ENCODE measurements around the gene SIGLEC1.

SIGLEC1 gene

DNA sequence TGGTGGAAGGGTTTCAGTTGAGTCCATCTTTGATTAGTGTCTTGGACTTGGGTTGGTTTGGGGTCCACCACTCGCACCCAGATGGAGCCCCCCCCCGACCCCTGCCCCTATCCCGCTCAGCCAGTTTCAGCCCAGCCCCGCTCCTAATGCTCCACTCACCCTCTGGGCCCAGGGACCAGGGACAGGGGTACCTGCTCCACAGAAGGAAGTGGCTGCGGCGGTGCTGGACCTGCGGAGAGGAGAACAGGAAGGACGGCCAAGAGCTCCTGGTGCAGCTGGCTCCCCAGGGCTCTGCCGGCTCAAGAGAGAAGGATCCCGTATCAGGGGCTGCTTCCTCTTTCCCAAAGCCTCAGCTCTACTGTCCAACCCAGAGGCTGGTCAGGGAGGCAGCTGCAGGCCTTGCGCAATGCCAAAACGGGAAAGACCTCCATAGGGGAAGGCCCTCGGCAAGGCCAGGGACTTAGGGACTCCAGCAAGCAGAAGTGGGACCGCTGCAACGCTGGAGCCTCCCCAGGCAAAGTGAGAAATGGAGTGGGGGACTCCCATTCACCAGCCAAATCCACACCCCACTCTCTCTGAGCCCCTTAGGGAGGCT lies at the start of gene SIGLEC1:
Gene SIGLEC1 (minus strand): TSS at position 322 of the 595 bp plus-strand sequence. CDS start 5,472 bp downstream, outside the sequence.
- H3K36me3 ChIP-seq, result no peaks in the 10 kb centered on the region
- peaks cover 0 to 11% (median 3%) of the 10 kb centered on the region in 4 donors for H3K4me1 ChIP-seq
- H3K4me3 ChIP-seq, result no peak within 1 kb of the TSS
- DNase-seq, result peak; percentile 74 to 87
- H3K27me3 ChIP-seq, result no peaks in the 10 kb centered on the region
- intact Hi-C loops (cut with DNase I; ENCODE audit: low total_unique reads), result no loop called here
- H3K27ac ChIP-seq, result no peak within 1 kb of the TSS
- TF ChIP-seq, protein P1, sequence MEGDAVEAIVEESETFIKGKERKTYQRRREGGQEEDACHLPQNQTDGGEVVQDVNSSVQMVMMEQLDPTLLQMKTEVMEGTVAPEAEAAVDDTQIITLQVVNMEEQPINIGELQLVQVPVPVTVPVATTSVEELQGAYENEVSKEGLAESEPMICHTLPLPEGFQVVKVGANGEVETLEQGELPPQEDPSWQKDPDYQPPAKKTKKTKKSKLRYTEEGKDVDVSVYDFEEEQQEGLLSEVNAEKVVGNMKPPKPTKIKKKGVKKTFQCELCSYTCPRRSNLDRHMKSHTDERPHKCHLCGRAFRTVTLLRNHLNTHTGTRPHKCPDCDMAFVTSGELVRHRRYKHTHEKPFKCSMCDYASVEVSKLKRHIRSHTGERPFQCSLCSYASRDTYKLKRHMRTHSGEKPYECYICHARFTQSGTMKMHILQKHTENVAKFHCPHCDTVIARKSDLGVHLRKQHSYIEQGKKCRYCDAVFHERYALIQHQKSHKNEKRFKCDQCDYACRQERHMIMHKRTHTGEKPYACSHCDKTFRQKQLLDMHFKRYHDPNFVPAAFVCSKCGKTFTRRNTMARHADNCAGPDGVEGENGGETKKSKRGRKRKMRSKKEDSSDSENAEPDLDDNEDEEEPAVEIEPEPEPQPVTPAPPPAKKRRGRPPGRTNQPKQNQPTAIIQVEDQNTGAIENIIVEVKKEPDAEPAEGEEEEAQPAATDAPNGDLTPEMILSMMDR (IDR thresholded peaks at IDR 0.05), result no peak
- no peaks in the 10 kb centered on the region for H3K9me3 ChIP-seq

DNA sequence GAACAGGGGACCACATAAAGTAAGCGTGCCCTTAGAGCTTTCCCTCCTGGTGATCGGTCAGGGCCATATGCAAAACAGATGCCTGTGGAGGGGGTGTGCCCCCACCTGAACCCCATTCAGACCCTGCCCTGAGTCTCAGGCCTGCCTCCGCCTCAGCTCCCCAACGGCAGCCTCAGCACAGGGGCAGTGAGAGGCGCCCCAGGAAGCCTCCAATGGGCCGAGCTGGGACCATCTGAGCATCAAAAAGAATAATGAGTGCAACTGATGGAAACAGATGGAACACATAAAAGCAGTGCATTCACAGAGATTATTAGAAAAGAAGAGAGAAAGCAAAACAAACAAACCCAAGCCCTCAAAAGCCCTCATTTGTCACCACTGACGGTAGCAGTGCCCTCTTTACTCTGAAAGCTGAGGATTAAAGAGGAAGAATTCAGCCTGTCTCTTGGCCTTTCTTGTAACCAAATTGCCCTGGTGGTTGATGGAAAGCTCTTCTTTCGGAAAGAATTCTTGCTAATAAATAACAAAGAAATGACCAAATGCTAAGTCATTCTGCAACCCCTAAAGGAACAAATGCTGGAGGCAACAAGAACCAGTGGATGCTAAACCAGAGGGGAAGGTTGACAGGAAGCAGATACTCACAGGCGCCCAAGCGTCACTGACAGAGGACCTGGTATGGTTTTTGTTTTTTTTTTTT lies 48.4 kb upstream of the SIGLEC1 start:
- no peak overlapping the region for H3K4me3 ChIP-seq
- intact Hi-C loops (cut with DNase I; ENCODE audit: low total_unique reads), result no loop called here
- no peak for DNase-seq
- H3K27ac ChIP-seq, result no peak overlapping the region
- H3K9me3 ChIP-seq, result no peaks in the 10 kb centered on the region
- no peaks in the 10 kb centered on the region for H3K27me3 ChIP-seq
- peaks cover 0 to 14% (median 6%) of the 10 kb centered on the region in 3 donors for H3K36me3 ChIP-seq
- H3K4me1 ChIP-seq, result no peaks in the 10 kb centered on the region
- TF ChIP-seq, protein P1 (IDR thresholded peaks at IDR 0.05), result no peak

DNA sequence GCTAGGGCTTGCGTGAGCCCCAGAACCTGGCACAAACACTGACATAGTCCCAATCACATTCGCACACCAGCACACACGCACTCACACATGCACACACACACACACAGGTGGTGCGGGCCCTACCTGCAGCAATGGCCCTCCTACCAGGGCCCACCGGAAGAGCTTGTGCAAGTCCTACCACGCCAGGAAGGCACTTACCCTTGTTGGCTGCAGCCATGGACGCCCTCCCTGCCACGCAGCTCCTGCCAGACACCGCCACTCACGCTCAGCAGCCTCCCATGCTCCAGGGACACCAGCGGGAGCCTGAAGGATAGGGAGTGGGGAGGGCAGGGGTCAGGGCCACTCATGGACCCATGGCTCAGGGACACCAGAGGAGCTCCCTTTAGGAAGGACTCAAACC lies 47.5 kb upstream of the SIGLEC1 start:
- peaks cover 0 to 14% (median 6%) of the 10 kb centered on the region in 3 donors for H3K36me3 ChIP-seq
- H3K27me3 ChIP-seq, result no peaks in the 10 kb centered on the region
- no peak for DNase-seq
- intact Hi-C loops (cut with DNase I; ENCODE audit: low total_unique reads), result no loop called here
- H3K4me3 ChIP-seq, result no peak overlapping the region
- H3K27ac ChIP-seq, result no peak overlapping the region
- no peaks in the 10 kb centered on the region for H3K4me1 ChIP-seq
- no peaks in the 10 kb centered on the region for H3K9me3 ChIP-seq
- TF ChIP-seq, protein P1 (IDR thresholded peaks at IDR 0.05), result no peak

DNA sequence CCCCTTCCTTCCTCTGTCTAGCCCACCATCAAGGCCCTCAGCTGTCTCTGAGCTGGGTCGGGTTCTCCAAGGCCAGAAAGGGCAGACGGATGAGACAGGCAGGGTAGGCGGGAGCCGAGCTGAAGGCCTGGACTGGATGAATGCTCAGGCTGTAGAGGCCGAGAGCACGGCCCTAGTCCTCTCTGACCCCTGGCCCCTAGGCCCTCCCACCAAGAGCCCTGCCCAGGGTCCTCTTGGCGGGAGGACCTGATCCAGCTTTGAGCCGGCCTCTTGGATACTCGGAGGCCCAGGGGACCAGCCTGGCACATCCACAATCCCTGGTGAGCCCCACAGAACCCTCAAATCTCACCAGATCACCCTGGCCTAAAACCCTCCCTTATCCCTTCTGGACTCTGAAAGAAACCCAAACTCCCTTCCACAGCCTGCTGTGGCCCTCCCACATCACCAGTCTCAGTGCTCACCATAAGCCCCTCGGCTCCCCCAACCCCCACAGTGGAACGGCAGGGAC lies 47.0 kb upstream of the SIGLEC1 start:
- intact Hi-C loops (cut with DNase I; ENCODE audit: low total_unique reads), result no loop called here
- H3K9me3 ChIP-seq, result no peaks in the 10 kb centered on the region
- TF ChIP-seq, protein P1 (IDR thresholded peaks at IDR 0.05), result no peak
- no peak overlapping the region for H3K4me3 ChIP-seq
- peaks cover 0 to 17% (median 6%) of the 10 kb centered on the region in 3 donors for H3K36me3 ChIP-seq
- DNase-seq, result no peak
- no peaks in the 10 kb centered on the region for H3K27me3 ChIP-seq
- no peaks in the 10 kb centered on the region for H3K4me1 ChIP-seq
- no peak overlapping the region for H3K27ac ChIP-seq

DNA sequence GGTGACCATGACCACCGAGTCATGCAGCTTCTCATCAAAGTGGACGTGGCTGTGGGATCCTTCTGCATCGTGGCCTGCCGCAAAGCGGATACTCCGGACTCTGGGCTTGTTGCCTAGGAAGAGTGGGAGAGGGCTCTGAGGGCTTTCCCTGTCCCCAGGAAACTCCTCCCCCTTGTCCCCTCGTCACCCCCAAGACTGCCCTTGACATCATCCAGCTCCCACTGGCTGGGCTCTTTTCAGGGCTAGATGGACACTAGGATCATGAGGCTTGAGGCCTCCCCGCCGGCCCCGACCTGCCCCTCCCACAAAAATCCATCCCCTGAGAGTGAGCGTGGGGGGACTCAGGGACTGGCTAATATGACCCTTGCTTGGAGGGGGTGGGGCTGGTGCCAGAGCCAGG lies 46.2 kb upstream of the SIGLEC1 start:
- no peak overlapping the region for H3K27ac ChIP-seq
- no peak overlapping the region for H3K4me3 ChIP-seq
- no peaks in the 10 kb centered on the region for H3K9me3 ChIP-seq
- H3K4me1 ChIP-seq, result no peaks in the 10 kb centered on the region
- H3K36me3 ChIP-seq, result peaks cover 0 to 22% (median 6%) of the 10 kb centered on the region in 3 donors
- no peaks in the 10 kb centered on the region for H3K27me3 ChIP-seq
- intact Hi-C loops (cut with DNase I; ENCODE audit: low total_unique reads), result no loop called here
- DNase-seq, result no peak
- TF ChIP-seq, protein P1 (IDR thresholded peaks at IDR 0.05), result no peak
